A673 (cell line): ENCODE measurements around the gene KIAA1328.

ENCODE experiments used
- EZH2 ChIP-seq: fragments of 200-600 bp; sonication (generic); IDR thresholded peaks from 2 replicates; pipeline ENCODE4 v1.6.1; 2017; ENCODE audit warnings: borderline replicate concordance, low read depth, mild to moderate bottlenecking, mixed read lengths, antibody characterized with exemption, low read length; ENCODE audit not compliant: poor library complexity, severe bottlenecking
- TF ChIP-seq, protein P1 (sequence below): fragments of 300-800, 200-600 bp; sonication (generic); conservative IDR thresholded peaks from 2 replicates; pipeline ENCODE4 v1.5.1; 2017; ENCODE audit warnings: low read depth, mild to moderate bottlenecking, antibody characterized with exemption, low read length, moderate library complexity, mixed read lengths

DNA sequence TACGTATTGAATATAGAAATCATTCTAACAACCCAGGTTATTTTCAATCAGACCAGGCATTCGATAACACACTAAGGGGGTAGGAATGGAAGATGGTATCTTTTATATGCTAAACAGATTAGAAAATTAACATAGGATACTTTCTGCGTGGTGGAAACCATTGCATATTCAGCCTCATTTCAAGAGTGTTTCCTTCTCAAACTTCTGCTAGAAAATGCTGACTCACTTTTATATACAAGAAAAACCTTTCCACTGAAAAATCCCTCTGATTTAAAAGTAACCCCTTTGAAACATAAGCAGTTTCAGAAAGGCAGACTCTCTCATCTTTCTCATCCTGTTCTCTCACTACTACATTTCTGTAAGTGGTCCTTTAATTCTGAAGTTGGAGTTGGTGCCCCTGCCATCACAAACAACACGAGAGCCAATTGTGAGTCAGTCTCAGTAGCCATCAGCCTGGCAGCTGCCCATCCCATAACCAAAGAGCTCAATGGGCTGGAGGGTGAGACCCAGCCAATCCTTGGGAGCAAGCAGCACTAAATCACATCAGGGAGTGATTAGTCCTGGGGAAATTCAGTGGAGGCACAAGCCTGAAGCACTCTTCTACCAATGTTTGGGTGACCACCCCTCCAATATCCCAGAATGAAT, 393.5 kb downstream of the KIAA1328 start:
- TF ChIP-seq, protein P1, sequence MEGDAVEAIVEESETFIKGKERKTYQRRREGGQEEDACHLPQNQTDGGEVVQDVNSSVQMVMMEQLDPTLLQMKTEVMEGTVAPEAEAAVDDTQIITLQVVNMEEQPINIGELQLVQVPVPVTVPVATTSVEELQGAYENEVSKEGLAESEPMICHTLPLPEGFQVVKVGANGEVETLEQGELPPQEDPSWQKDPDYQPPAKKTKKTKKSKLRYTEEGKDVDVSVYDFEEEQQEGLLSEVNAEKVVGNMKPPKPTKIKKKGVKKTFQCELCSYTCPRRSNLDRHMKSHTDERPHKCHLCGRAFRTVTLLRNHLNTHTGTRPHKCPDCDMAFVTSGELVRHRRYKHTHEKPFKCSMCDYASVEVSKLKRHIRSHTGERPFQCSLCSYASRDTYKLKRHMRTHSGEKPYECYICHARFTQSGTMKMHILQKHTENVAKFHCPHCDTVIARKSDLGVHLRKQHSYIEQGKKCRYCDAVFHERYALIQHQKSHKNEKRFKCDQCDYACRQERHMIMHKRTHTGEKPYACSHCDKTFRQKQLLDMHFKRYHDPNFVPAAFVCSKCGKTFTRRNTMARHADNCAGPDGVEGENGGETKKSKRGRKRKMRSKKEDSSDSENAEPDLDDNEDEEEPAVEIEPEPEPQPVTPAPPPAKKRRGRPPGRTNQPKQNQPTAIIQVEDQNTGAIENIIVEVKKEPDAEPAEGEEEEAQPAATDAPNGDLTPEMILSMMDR: no peak
- no peak for TF ChIP-seq EZH2
